HG02884 (cell line): ENCODE results near the gene CSMD2.
"Not testable (repeated sequence)": the region's sequence is repeated elsewhere in the genome, so short reads cannot be mapped to it uniquely, and the experiment has no call there.

Experiments
- ATAC-seq: cut with Tn5 transposase; IDR thresholded peaks from one replicate; pipeline ENCODE4 v1.9.1; 2021; ENCODE audit warnings: mild to moderate bottlenecking, moderate library complexity; ENCODE audit not compliant: unreplicated experiment

The CSMD2 gene

GRCh38 chr1:34060187-34060730, 104.8 kb downstream of the CSMD2 start:
- ATAC-seq: no peak

GRCh38 chr1:34057347-34058130, 107.5 kb downstream of the CSMD2 start:
- no peak for ATAC-seq

GRCh38 chr1:34055818-34056217, 109.2 kb downstream of the CSMD2 start:
- no peak for ATAC-seq

- no peak for ATAC-seq
Measured at GRCh38 chr1:34054920-34055319, 110.1 kb downstream of the CSMD2 start.

- ATAC-seq: no peak
Measured at GRCh38 chr1:34053660-34054059, 111.4 kb downstream of the CSMD2 start.

- ATAC-seq: no peak
Measured at GRCh38 chr1:34052565-34052964, 112.5 kb downstream of the CSMD2 start.

- no peak for ATAC-seq
Measured at GRCh38 chr1:34050709-34051485, 114.1 kb downstream of the CSMD2 start.

- ATAC-seq: no peak
Measured at GRCh38 chr1:34049994-34050393, 115.0 kb downstream of the CSMD2 start.

- ATAC-seq: no peak
Measured at GRCh38 chr1:34049477-34049876, 115.6 kb downstream of the CSMD2 start.

GRCh38 chr1:34037856-34038255, 127.2 kb downstream of the CSMD2 start:
- no peak for ATAC-seq

- no peak for ATAC-seq
Measured at GRCh38 chr1:34037109-34037508, 127.9 kb downstream of the CSMD2 start.

GRCh38 chr1:34034036-34034435, 131.0 kb downstream of the CSMD2 start:
- ATAC-seq: no peak

GRCh38 chr1:34029954-34030353, 135.1 kb downstream of the CSMD2 start:
- ATAC-seq: no peak

- ATAC-seq: no peak
Measured at GRCh38 chr1:34029515-34029914, 135.5 kb downstream of the CSMD2 start.

- ATAC-seq: no peak
Measured at GRCh38 chr1:34028381-34029055, 136.5 kb downstream of the CSMD2 start.

GRCh38 chr1:34025675-34026074, 139.4 kb downstream of the CSMD2 start:
- no peak for ATAC-seq

- no peak for ATAC-seq
Measured at GRCh38 chr1:34024485-34024884, 140.5 kb downstream of the CSMD2 start.

- no peak for ATAC-seq
Measured at GRCh38 chr1:34019741-34020552, 145.1 kb downstream of the CSMD2 start.

- ATAC-seq: no peak
Measured at GRCh38 chr1:34018285-34018684, 146.7 kb downstream of the CSMD2 start.

GRCh38 chr1:34016281-34016680, 148.7 kb downstream of the CSMD2 start:
- ATAC-seq: not testable (repeated sequence)
